Ascending aorta (tissue), 2 donors: ENCODE results near the gene RSAD1. TPM values are rescaled to one million over a fixed set of nuclear protein-coding genes. Genes with fewer than 3 reads are reported as not detected.

Experiments
- DNase-seq, 2 donors: peaks; one replicate each; pipeline ENCODE4 v3.0.0-alpha.2; 2019; ENCODE audit warnings: low spot score in 2 of 2
- H3K27ac ChIP-seq, 2 donors: fragments of 200-600 bp; sonication (generic); one replicate each; pipeline ENCODE4 v1.5.1; 2016 to 2017; ENCODE audit warnings: mild to moderate bottlenecking in 1 of 2
- H3K27me3 ChIP-seq: fragments of 200-600 bp; sonication (generic); one replicate; pipeline ENCODE4 v1.5.1; 2017
- H3K36me3 ChIP-seq, 2 donors: fragments of 200-600 bp; sonication (generic); one replicate each; pipeline ENCODE4 v1.5.1; 2016
- H3K4me1 ChIP-seq, 2 donors: fragments of 200-600 bp; sonication (generic); one replicate each; pipeline ENCODE4 v1.5.1; 2016 to 2017; ENCODE audit warnings: mild to moderate bottlenecking in 1 of 2
- H3K4me3 ChIP-seq, 2 donors: fragments of 200-600 bp; sonication (generic); one replicate each; pipeline ENCODE4 v1.5.1; 2016 to 2017; ENCODE audit warnings: mild to moderate bottlenecking in 1 of 2
- H3K9me3 ChIP-seq, 2 donors: fragments of 200-600 bp; sonication (generic); one replicate each; pipeline ENCODE4 v1.5.1; 2016
- intact Hi-C: fragments of 100-400 bp; cut with DNase I; formaldehyde crosslinking; loops from one replicate; pipeline ENCODE4 v1.15.1; 2023
- total RNA-seq: library from RNA; depleted of rRNA; stranded (reverse); fragments of >200 nt; gene quantifications from one replicate; pipeline ENCODE4 v1.1.0, GENCODE V29; 2016
- TF ChIP-seq, protein P1 (sequence below), 3 experiments: fragments of 200-600 bp in 2 of 3; fragments of 450-650 bp in 1 of 3; sonication (generic) in 2 of 3; IDR thresholded peaks; one replicate each; pipeline ENCODE4 v1.5.1; 2016 to 2019; ENCODE audit warnings: antibody characterized with exemption in 3 of 3, mild to moderate bottlenecking in 1 of 3, moderate library complexity in 1 of 3

Gene RSAD1
- total RNA-seq, 1 donor from 2014 or later = 36.7 TPM

DNA sequence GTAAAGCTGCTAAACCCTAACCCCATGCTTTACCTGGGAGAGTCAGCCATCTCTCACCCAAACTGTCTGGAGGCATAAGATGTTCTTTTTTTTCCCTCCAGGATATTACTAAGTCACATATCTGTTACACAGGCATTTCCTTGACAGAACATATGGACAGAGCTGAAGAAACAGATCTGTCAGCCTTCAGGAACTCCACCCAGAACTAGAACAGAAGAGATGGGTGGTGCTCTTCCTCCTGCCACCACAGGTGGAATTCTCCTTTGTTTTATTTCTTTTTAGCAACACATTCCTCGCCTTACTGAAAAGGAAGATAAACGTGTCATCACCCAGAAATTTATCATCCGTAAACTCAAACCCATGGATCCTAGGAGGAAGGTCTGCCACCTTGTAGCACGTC is 38.4 kb downstream of the RSAD1 start:
- Histone ChIP-seq H3K27me3 (no peaks in the 10 kb centered on the region), H3K4me1 (no peaks in the 10 kb centered on the region), H3K4me3 (no peak overlapping the region), H3K9me3 (no peaks in the 10 kb centered on the region), H3K36me3 (no peaks in the 10 kb centered on the region), H3K27ac (no peak overlapping the region)
- intact Hi-C loops = no loop called here
- TF ChIP-seq, protein P1, sequence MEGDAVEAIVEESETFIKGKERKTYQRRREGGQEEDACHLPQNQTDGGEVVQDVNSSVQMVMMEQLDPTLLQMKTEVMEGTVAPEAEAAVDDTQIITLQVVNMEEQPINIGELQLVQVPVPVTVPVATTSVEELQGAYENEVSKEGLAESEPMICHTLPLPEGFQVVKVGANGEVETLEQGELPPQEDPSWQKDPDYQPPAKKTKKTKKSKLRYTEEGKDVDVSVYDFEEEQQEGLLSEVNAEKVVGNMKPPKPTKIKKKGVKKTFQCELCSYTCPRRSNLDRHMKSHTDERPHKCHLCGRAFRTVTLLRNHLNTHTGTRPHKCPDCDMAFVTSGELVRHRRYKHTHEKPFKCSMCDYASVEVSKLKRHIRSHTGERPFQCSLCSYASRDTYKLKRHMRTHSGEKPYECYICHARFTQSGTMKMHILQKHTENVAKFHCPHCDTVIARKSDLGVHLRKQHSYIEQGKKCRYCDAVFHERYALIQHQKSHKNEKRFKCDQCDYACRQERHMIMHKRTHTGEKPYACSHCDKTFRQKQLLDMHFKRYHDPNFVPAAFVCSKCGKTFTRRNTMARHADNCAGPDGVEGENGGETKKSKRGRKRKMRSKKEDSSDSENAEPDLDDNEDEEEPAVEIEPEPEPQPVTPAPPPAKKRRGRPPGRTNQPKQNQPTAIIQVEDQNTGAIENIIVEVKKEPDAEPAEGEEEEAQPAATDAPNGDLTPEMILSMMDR (IDR thresholded peaks at IDR 0.05) = no peak
- no peak for DNase-seq

DNA sequence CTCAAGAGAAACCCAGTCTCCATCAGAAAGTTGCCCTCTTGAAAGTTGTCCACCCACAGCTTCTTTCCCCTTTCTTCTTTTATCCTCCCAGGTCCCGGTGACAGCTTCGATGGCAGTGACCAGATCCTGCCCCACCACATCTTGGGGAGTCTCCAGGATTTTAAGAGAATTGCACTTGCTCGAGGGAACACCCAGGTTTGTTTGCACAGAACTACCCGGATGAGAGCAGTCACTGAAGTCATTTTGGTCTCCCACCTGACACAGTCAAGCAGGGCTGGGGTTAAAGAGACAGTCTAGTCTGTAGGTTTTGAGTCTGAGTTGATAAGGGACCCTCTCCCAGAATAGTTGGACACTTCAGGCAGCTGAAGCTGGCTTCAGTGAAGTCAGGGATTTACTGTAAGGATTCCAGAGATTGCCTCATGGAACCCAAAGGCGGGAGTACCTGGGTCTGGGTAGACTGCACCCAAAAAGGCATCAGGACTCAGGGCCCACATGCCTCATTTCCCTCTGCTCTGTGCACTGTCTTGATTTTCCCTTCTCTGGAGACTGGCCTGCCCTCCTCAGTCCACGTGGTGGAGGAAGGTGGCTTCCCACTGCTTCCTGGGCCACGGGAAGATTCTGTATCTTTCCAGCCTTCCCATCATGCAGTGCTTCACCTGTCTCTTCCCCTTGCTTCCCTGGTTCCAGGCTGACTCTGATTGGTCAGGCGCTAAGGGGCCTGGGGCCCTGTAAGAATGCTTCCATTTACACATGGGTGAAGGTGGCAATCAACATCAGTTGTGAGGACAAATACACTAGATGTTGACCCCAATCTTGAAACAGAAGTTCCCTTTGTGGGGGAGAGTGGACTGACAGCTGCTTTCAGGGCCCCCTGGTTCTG is 39.1 kb downstream of the RSAD1 start:
- no peak overlapping the region for H3K4me3 ChIP-seq
- no peak for DNase-seq
- no peaks in the 10 kb centered on the region for H3K9me3 ChIP-seq
- no peaks in the 10 kb centered on the region for H3K27me3 ChIP-seq
- H3K36me3 ChIP-seq = no peaks in the 10 kb centered on the region
- TF ChIP-seq, protein P1 (IDR thresholded peaks at IDR 0.05) = no peak
- H3K27ac ChIP-seq = no peak overlapping the region
- intact Hi-C loops = no loop called here
- no peaks in the 10 kb centered on the region for H3K4me1 ChIP-seq

DNA sequence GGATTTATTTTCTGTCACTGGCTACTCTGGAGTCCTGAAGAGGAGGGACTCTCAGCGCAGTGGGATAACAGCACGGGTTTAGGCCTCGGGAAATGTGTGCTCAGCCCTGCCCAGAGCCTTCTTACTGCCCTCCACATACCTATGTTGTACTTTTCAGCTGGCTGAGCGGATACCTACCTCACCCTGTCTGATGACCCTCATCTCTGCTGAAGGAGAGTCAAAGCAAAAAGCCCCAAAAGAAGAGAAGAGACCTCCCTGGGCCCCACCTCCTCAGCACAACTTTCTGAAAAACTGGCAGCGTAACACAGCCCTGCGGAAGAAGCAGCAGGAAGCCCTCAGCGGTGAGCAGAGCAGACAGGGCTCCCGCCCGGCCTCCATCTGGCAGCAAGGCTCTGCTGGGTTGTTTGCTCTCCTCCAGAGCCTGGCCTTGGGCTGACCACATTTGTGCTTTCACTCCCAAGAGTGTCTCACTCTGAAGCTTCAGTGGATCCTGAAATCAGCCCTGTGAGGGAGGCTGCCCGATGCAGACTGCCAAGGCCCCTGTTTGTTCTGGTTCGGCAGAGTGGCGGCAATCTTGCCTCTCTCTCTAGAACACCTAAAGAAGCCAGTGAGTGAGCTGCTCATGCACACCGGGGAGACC is 39.8 kb downstream of the RSAD1 start:
- H3K27ac ChIP-seq = no peak overlapping the region

DNA sequence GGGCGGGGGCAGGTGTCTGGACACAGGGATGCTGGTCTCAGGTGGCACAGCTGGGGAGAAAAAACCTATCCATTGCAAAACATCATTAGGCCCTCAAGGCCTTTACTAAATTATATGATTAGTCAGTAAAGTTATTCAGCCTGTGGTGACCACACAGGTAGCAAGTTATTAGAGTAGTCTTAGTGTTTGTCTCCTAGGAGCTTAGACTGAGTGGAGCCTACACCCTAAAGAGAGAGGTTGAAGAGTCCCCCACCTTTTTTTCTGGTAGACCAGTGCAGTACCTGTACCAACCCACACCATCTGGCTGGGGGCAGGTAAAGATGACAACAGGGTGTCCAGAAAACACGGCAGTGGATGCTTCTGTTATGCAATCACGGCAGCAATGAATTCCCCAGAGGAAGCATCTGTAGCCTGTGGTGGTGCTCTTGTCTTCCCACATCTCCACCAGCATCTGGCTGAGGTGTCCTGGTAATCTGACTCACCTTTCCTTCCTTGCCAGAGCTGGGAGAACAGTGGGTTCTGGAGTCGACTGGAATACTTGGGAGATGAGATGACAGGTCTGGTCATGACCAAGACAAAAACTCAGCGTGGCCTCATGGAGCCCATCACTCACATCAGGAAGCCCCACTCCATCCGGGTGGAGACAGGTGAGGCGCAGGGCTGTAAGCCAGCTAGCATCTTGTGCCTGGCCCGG is 40.6 kb downstream of the RSAD1 start:
- no peaks in the 10 kb centered on the region for H3K36me3 ChIP-seq
- TF ChIP-seq, protein P1 (IDR thresholded peaks at IDR 0.05) = no peak
- no peak for DNase-seq
- H3K4me1 ChIP-seq = no peaks in the 10 kb centered on the region
- no peaks in the 10 kb centered on the region for H3K9me3 ChIP-seq
- H3K27ac ChIP-seq = no peak overlapping the region
- H3K4me3 ChIP-seq = no peak overlapping the region
- intact Hi-C loops = no loop called here
- H3K27me3 ChIP-seq = no peaks in the 10 kb centered on the region

More for the DNA sequence above, 39.8 kb downstream of the RSAD1 start:
- Histone ChIP-seq H3K27me3 (no peaks in the 10 kb centered on the region), H3K4me3 (no peak overlapping the region), H3K36me3 (no peaks in the 10 kb centered on the region), H3K4me1 (no peaks in the 10 kb centered on the region), H3K9me3 (no peaks in the 10 kb centered on the region)
- TF ChIP-seq, protein P1 (IDR thresholded peaks at IDR 0.05) = no peak
- no peak for DNase-seq
- intact Hi-C loops = no loop called here

DNA sequence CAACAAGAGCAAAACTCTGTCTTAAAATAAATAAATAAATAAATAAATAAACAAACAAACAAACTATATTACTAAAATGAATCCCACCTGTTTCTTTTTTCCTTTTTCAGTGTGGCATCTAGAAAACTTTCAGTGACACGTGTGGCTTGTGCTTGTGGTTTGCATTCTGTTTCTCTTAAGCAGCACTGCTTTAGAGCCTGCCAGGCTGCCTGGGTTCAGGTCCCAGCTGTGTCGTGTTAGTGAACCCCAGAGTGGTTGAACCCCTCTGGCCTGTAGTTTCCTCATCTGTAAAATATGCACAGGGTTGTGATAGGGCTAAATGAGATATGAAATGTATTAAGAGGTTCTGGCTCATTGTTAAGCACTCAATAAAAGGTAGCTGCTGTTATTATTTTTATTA is 41.8 kb downstream of the RSAD1 start:
- H3K27me3 ChIP-seq = no peaks in the 10 kb centered on the region
- intact Hi-C loops = no loop called here

More for the DNA sequence above, 41.8 kb downstream of the RSAD1 start:
- no peak overlapping the region for H3K4me3 ChIP-seq
- DNase-seq = no peak
- no peak overlapping the region for H3K27ac ChIP-seq
- TF ChIP-seq, protein P1 (IDR thresholded peaks at IDR 0.05) = no peak
- no peaks in the 10 kb centered on the region for H3K9me3 ChIP-seq
- H3K4me1 ChIP-seq = no peaks in the 10 kb centered on the region
- H3K36me3 ChIP-seq = no peaks in the 10 kb centered on the region
